HepG2 (cell line): Measurements from ENCODE around the gene OR13C3. TPM values are rescaled to one million over a fixed set of nuclear protein-coding genes. Genes with fewer than 3 reads are reported as not detected.

Experiments
- ATAC-seq: fragments of 200-7000 bp; cut with Tn5 transposase; 3 replicates; pipeline ENCODE4 v1.9.1; 2020; ENCODE audit warnings: mild to moderate bottlenecking, moderate library complexity
- BruUV-seq: library from RNA; stranded (reverse); fragments of 400-500 nt; replicated peaks from 2 replicates; lab custom pipeline; 2021; lab: Mats Ljungman, UMichigan
- CTCF ChIA-PET: fragments of 300-600 bp; formaldehyde crosslinking; extraction: SDS; loops from one replicate; lab custom pipeline; 2021; ENCODE audit warnings: low total read pairs, inconsistent platforms, low intra/inter-chr PET ratio; lab: Yijun Ruan, JAX
- POLR2A ChIA-PET: fragments of 350-600 bp; sonication (Branson Sonifier 250); formaldehyde crosslinking; loops from one replicate; lab custom pipeline; 2020; ENCODE audit warnings: antibody characterized with exemption, inconsistent platforms; lab: Yijun Ruan, JAX
- DNase-seq: peaks from one replicate; pipeline ENCODE4 v3.0.0-alpha.2; 2015; ENCODE audit warnings: low spot score
- FAIRE-seq: peaks from 3 replicates; lab custom pipeline; 2011; peaks lifted over from hg19 to GRCh38; lab: Jason Lieb, UNC
- H2AFZ ChIP-seq: one replicate; pipeline ENCODE4 v1.6.1; 2011; ENCODE audit warnings: low read length, inconsistent platforms
- H3K27ac ChIP-seq: fragments of 300-600 bp; 3 replicates; pipeline ENCODE4 v1.8.0; 2011; ENCODE audit warnings: mixed run types, mild to moderate bottlenecking, mixed read lengths, low read length, inconsistent platforms; ENCODE audit not compliant: insufficient read depth; ENCODE audit errors: extremely low read length
- H3K27me3 ChIP-seq, 2 experiments: fragments of 200-600 bp in 1 of 2; 2 replicates in 1 of 2; 3 replicates in 1 of 2; pipeline versions ENCODE4 v1.6.0 to v1.8.0; 2011; ENCODE audit warnings: low read length in 2 of 2, mild to moderate bottlenecking in 2 of 2, moderate library complexity in 2 of 2, inconsistent platforms in 1 of 2; ENCODE audit not compliant: insufficient read depth in 2 of 2, control insufficient read depth in 1 of 2
- H3K36me3 ChIP-seq, 2 experiments: fragments of 200-600 bp in 1 of 2; replicated peaks in 1 of 2; 2 replicates in 1 of 2; 3 replicates in 1 of 2; pipeline versions ENCODE4 v1.5.1 to v1.8.0; 2011; ENCODE audit warnings: low read length in 2 of 2, inconsistent platforms in 1 of 2; ENCODE audit not compliant: insufficient read depth in 2 of 2, control insufficient read depth in 1 of 2
- H3K4me1 ChIP-seq: 2 replicates; pipeline ENCODE4 v1.5.1; 2012; ENCODE audit warnings: low read length, inconsistent platforms; ENCODE audit not compliant: insufficient read depth
- H3K4me2 ChIP-seq: 2 replicates; pipeline ENCODE4 v1.6.0; 2011; ENCODE audit warnings: low read depth, low read length, inconsistent platforms
- H3K4me3 ChIP-seq, 3 experiments: fragments of 200-600 bp in 1 of 3; sonication (generic), shearing (Covaris generic) in 1 of 3; replicated peaks in 1 of 3; 2 replicates each; pipeline ENCODE4 v1.5.1; 2011 to 2016; ENCODE audit warnings: low read length in 3 of 3, inconsistent platforms in 2 of 3, low read depth in 2 of 3, mild to moderate bottlenecking in 2 of 3, control low read depth in 1 of 3, mixed read lengths in 1 of 3; ENCODE audit not compliant: insufficient read depth in 1 of 3
- H3K79me2 ChIP-seq: one replicate; pipeline ENCODE4 v1.6.1; 2011; ENCODE audit warnings: low read length, inconsistent platforms; ENCODE audit not compliant: insufficient read depth
- H3K9ac ChIP-seq: 2 replicates; pipeline ENCODE4 v1.6.0; 2011; ENCODE audit warnings: mild to moderate bottlenecking, low read depth, low read length, inconsistent platforms; ENCODE audit not compliant: insufficient read depth
- H3K9me3 ChIP-seq: 2 replicates; pipeline ENCODE4 v1.5.1; 2012; ENCODE audit warnings: mild to moderate bottlenecking, low read length
- H4K20me1 ChIP-seq: 2 replicates; pipeline ENCODE4 v1.6.0; 2011; ENCODE audit warnings: inconsistent platforms, mild to moderate bottlenecking, low read length, moderate library complexity; ENCODE audit not compliant: insufficient read depth
- ARID3A ChIP-seq: IDR thresholded peaks from 2 replicates; pipeline ENCODE4 v1.6.1; 2012; ENCODE audit warnings: low read depth, low read length, improper control_type of control experiment
- BRCA1 ChIP-seq: sonication (generic); formaldehyde crosslinking; IDR thresholded peaks from 2 replicates; pipeline ENCODE4 v1.4.0; 2020; ENCODE audit warnings: missing genetic modification reagents
- CENPBD1 ChIP-seq: sonication (generic); formaldehyde crosslinking; IDR thresholded peaks from 2 replicates; pipeline ENCODE4 v1.8.0; 2022; ENCODE audit warnings: missing genetic modification reagents, low read depth, mild to moderate bottlenecking, borderline replicate concordance
- MIXL1 ChIP-seq: IDR thresholded peaks from 2 replicates; pipeline ENCODE4 v1.6.1; 2016
- MXD1 ChIP-seq: sonication (generic); formaldehyde crosslinking; IDR thresholded peaks from 2 replicates; pipeline ENCODE4 v1.4.0; 2020; ENCODE audit warnings: mild to moderate bottlenecking, missing genetic modification reagents
- NFE2 ChIP-seq: sonication (generic); formaldehyde crosslinking; IDR thresholded peaks from 2 replicates; pipeline ENCODE4 v1.4.0; 2020; ENCODE audit warnings: missing genetic modification reagents
- NR2F2 ChIP-seq: IDR thresholded peaks from 2 replicates; pipeline ENCODE4 v1.6.1; 2012; ENCODE audit warnings: low read depth, inconsistent platforms, borderline replicate concordance
- RFX3 ChIP-seq: IDR thresholded peaks from 2 replicates; pipeline ENCODE4 v1.6.1; 2016; ENCODE audit warnings: missing biosample characterization, missing genetic modification reagents
- SOX6 ChIP-seq, 2 experiments: fragments of 450-650 bp in 1 of 2; sonication (generic) in 1 of 2; formaldehyde crosslinking in 1 of 2; IDR thresholded peaks; 2 replicates each; pipeline versions ENCODE4 v1.4.0 to v1.6.1; 2017 to 2020; ENCODE audit warnings: antibody characterized with exemption in 1 of 2, mild to moderate bottlenecking in 1 of 2, missing genetic modification reagents in 1 of 2
- STAT5B ChIP-seq: sonication (generic); formaldehyde crosslinking; IDR thresholded peaks from 2 replicates; pipeline ENCODE4 v1.4.0; 2020; ENCODE audit warnings: missing genetic modification reagents
- TIGD3 ChIP-seq: sonication (generic); formaldehyde crosslinking; IDR thresholded peaks from 2 replicates; pipeline ENCODE4 v1.5.1; 2020; ENCODE audit warnings: mild to moderate bottlenecking, missing genetic modification reagents, borderline replicate concordance
- ZNF20 ChIP-seq: sonication (generic); formaldehyde crosslinking; IDR thresholded peaks from 2 replicates; pipeline ENCODE4 v1.4.0; 2020; ENCODE audit warnings: mild to moderate bottlenecking, moderate library complexity, missing genetic modification reagents
- ZNF350 ChIP-seq: sonication (generic); formaldehyde crosslinking; IDR thresholded peaks from 2 replicates; pipeline ENCODE4 v1.4.0; 2020; ENCODE audit warnings: mild to moderate bottlenecking, low read depth, missing genetic modification reagents, borderline replicate concordance
- ZSCAN12 ChIP-seq: sonication (generic); formaldehyde crosslinking; IDR thresholded peaks from 2 replicates; pipeline ENCODE4 v1.9.0; 2021; ENCODE audit warnings: mild to moderate bottlenecking, missing genetic modification reagents
- WGBS: methylation state at CpG from one replicate; pipeline ENCODE4 v1.1.6; 2017; ENCODE audit warnings: low lambda C conversion rate; 5-methylcytosine and 5-hydroxymethylcytosine counted together
- in situ Hi-C: cut with HindIII; loops from 2 replicates; pipeline ENCODE4 v1.10.0; 2017; ENCODE audit warnings: low pct_unique_long_range_greater_than_20kb; ENCODE audit not compliant: extremely low pct_ligation_motif_present
- intact Hi-C: fragments of 100-400 bp; cut with micrococcal nuclease; formaldehyde crosslinking; loops from one replicate; pipeline ENCODE4 v1.10.0; 2022; ENCODE audit not compliant: unreplicated experiment
- polyA plus RNA-seq, 8 experiments: library from polyadenylated mRNA; depleted of rRNA in 3 of 8; stranded (reverse) in 7 of 8; unstranded in 1 of 8; fragments of >200 nt; fragmentation: Illumina TruSeq in 4 of 8; extraction: Trizol in 4 of 8; gene quantifications; 2 replicates each; pipeline versions ENCODE4 v1.2.1 to v1.2.3, GENCODE V29; 2011 to 2016; ENCODE audit warnings: low read depth in 4 of 8, missing spikeins in 1 of 8, mixed read lengths in 1 of 8; ENCODE audit not compliant: insufficient read depth in 1 of 8
- total RNA-seq, 5 experiments: library from RNA; depleted of rRNA; stranded (reverse); fragments of >200 nt; fragmentation: Illumina TruSeq; extraction: Trizol; gene quantifications; 2 replicates each; pipeline ENCODE4 v1.2.3, GENCODE V29; 2016; ENCODE audit warnings: low read depth in 1 of 5

The OR13C3 gene
- total and polyA plus RNA-seq, 2 of the 13 experiments (the other 11 are each of a cell fraction or from before 2014, with no cell fraction given) = not detected

- intact Hi-C loops (no loop called here), in situ Hi-C loops (no loop called here)
- no peak overlapping the region for H3K4me2 ChIP-seq
- BruUV-seq = no TSS peak
- FAIRE-seq (no peak), ATAC-seq (no peak), DNase-seq (no peak)
- ChIA-PET POLR2A (no interaction called here), CTCF (no interaction called here)
- no peak overlapping the region for H3K27ac ChIP-seq
- 37% methylated on average over 5 of the region's 8 CpGs for WGBS
- no peaks in the 10 kb centered on the region for H3K9me3 ChIP-seq
- H3K4me3 ChIP-seq = no peak overlapping the region
- no peaks in the 10 kb centered on the region for H4K20me1 ChIP-seq
- no peak overlapping the region for H2AFZ ChIP-seq
- no peaks in the 10 kb centered on the region for H3K4me1 ChIP-seq
- no peak for TF ChIP-seq SOX6 (IDR thresholded peaks at IDR 0.05)
- TF ChIP-seq SOX6 (CRISPR knock-in tag; IDR thresholded peaks at IDR 0.05) = no peak
- no peak for TF ChIP-seq NR2F2
- TF ChIP-seq BRCA1 (CRISPR knock-in tag) = no peak
- TF ChIP-seq ZNF350 (CRISPR knock-in tag) = no peak
- TF ChIP-seq MIXL1 (CRISPR knock-in tag) = no peak
- no peak for TF ChIP-seq ZSCAN12 (CRISPR knock-in tag)
- no peak for TF ChIP-seq CENPBD1 (CRISPR knock-in tag)
- no peak for TF ChIP-seq MXD1
- no peak for TF ChIP-seq NFE2 (CRISPR knock-in tag)
- no peak for TF ChIP-seq STAT5B (CRISPR knock-in tag)
- TF ChIP-seq ARID3A = no peak
- no peak for TF ChIP-seq RFX3 (CRISPR knock-in tag)
- no peak for TF ChIP-seq TIGD3 (CRISPR knock-in tag)
- no peak for TF ChIP-seq ZNF20
- no peaks in the 10 kb centered on the region for H3K27me3 ChIP-seq
- H3K9ac ChIP-seq = no peak overlapping the region
- H3K79me2 ChIP-seq = no peaks in the 10 kb centered on the region
- no peaks in the 10 kb centered on the region for H3K36me3 ChIP-seq
These were observed 20.4 kb upstream of the OR13C3 start for GRCh38 chr9:104556830-104557634.
